HL-60 (cell line): Measurements from ENCODE around the gene EIF3A.
A peak's percentile ranks its signal among the peaks of the same experiment; 100 is the strongest.

Experiments
- DNase-seq, 2 experiments: peaks; one replicate each; pipeline ENCODE4 v3.0.0-alpha.2; 2010 to 2020; ENCODE audit warnings: low read depth in 1 of 2, low spot score in 1 of 2
- H3K27ac ChIP-seq: fragments of 250-450 bp; sonication (Bioruptor Pico); replicated peaks from 2 replicates; pipeline ENCODE4 v1.5.1; 2020; ENCODE audit warnings: mild to moderate bottlenecking, moderate library complexity
- H3K27me3 ChIP-seq: fragments of 250-450 bp; sonication (Bioruptor Pico); 2 replicates; pipeline ENCODE4 v1.5.1; 2021; ENCODE audit warnings: mild to moderate bottlenecking, moderate library complexity; ENCODE audit not compliant: insufficient read depth, poor library complexity, severe bottlenecking
- H3K4me3 ChIP-seq: replicated peaks from 2 replicates; pipeline ENCODE4 v1.5.1; 2011; ENCODE audit warnings: mild to moderate bottlenecking, control low read depth, low read length; ENCODE audit not compliant: insufficient read depth
- CTCF ChIP-seq: IDR thresholded peaks from one replicate; pipeline ENCODE4 v1.5.1; 2011; ENCODE audit warnings: low read length, control low read depth, inconsistent platforms; ENCODE audit not compliant: insufficient read depth
- GABPA ChIP-seq: IDR thresholded peaks from 2 replicates; pipeline ENCODE4 v1.6.1; 2012; ENCODE audit warnings: low read depth
- POLR2AphosphoS5 ChIP-seq: IDR thresholded peaks from 2 replicates; pipeline ENCODE4 v1.6.1; 2012; ENCODE audit warnings: low read depth
- REST ChIP-seq: IDR thresholded peaks from 2 replicates; pipeline ENCODE4 v1.6.1; 2012; ENCODE audit warnings: low read depth; ENCODE audit not compliant: insufficient replicate concordance
- SPI1 ChIP-seq: IDR thresholded peaks from 2 replicates; pipeline ENCODE4 v1.6.1; 2012; ENCODE audit warnings: low read depth, mild to moderate bottlenecking, borderline replicate concordance

EIF3A gene

DNA sequence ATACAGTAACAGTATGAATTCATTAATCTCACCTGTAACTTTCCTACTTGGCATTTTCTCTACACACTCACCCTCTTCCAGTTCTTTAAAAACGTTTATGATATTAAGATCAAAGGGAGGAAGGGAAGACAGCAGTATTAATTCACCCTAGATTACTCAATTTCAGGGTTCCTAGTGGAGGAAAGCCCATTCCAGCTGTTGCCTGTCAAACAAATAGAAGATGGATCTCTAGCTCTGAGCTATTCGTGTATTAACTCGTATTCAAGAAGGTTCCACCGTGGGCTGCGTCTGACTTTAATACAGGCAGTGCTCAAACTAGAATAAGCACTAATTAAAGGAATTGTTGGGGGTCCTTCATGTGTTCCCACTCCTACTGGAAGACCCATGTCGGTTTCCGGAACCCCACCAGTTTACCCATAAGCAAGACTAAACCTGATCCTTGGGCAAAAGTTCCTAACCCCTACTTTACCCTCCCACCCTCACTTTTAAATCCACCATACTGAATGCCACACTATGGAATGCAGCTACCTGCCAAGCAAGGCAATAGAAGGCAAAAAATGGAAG is 49.0 kb downstream of the EIF3A start:
- TF ChIP-seq POLR2AphosphoS5, result no peak
- no peak for TF ChIP-seq GABPA
- no peak for TF ChIP-seq SPI1
- TF ChIP-seq REST, result no peak
- no peak for TF ChIP-seq CTCF
- H3K27ac ChIP-seq, result no peak overlapping the region
- no peaks in the 10 kb centered on the region for H3K27me3 ChIP-seq
- DNase-seq, result no peak
- H3K4me3 ChIP-seq, result no peak overlapping the region

DNA sequence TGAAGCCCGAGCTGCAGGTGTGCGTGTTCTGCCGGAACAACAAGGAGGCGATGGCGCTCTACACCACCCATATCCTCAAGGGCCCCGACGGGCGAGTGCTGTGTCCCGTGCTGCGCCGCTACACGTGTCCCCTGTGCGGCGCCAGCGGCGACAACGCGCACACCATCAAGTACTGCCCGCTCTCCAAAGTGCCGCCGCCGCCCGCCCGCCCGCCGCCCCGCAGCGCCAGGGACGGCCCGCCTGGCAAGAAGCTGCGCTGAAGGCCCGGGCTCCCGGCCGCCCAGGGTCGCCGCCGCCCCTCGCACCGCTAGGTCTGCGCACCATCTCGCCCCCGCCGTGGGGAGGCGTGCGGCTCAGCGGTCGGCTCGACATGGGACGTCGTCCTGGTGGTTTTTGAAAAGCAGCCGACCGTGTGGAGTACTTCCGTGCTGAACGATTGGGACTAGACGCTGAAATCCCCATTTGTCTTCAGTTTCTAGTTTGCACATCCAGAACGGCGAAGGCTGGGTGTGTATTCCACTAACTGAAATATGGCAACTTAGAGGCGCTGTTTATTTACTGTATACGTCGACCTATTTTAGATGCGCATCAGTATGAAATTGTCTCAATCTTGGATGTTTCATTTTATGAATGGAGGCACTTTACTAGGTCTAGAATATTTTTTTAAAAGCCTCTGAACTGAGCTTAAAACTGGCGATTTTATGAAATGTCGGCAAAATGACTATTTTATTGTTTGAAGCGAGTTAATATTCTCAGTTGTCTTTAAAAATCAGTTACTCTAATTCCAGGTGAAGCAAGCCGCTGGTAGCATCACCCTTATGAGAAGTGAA is 50.0 kb downstream of the EIF3A start:
- no peaks in the 10 kb centered on the region for H3K27me3 ChIP-seq
- H3K4me3 ChIP-seq, result peak overlapping the region; percentile 24
- H3K27ac ChIP-seq, result no peak overlapping the region; the same call in 1 of the 2 replicates
- peak; percentile 42 to 74 for DNase-seq
- no peak for TF ChIP-seq REST
- no peak for TF ChIP-seq SPI1
- no peak for TF ChIP-seq CTCF
- peak; percentile 53 for TF ChIP-seq POLR2AphosphoS5
- no peak for TF ChIP-seq GABPA

GRCh38 chr10:119029613-119030420 is 50.8 kb downstream of the EIF3A start, which contains the start of gene NANOS1:
NANOS1 (plus strand) TSS chr10:119029714; CDS start chr10:119029802, 88 bp downstream.
- no peaks in the 10 kb centered on the region for H3K27me3 ChIP-seq
- DNase-seq, result no peak
- no peak within 1 kb of the TSS for H3K27ac ChIP-seq
- no peak for TF ChIP-seq REST
- no peak for TF ChIP-seq GABPA
- no peak for TF ChIP-seq SPI1
- TF ChIP-seq CTCF, result no peak
- no peak for TF ChIP-seq POLR2AphosphoS5
- peak within 1 kb of the TSS; percentile 44 for H3K4me3 ChIP-seq
